ENCODE data around the gene UNC45A. TPM values are rescaled to one million over a fixed set of nuclear protein-coding genes. Genes with fewer than 3 reads are reported as not detected.
A peak's percentile ranks its signal among the peaks of the same experiment; 100 is the strongest.

Gene UNC45A
- polyA plus RNA-seq, 3 donors = 29.3 to 42.6 (median 30.4) TPM

GRCh38 chr15:90892023-90892422, 43.1 kb upstream of the UNC45A start:
- Histone ChIP-seq H3K27me3 (ENCODE audit: control insufficient read depth in 2 of 2, insufficient read depth in 2 of 2, low read length in 2 of 2) (no peaks in the 10 kb centered on the region), H3K27ac (ENCODE audit: low read depth in 1 of 2, low read length in 2 of 2) (no peak overlapping the region), H2AFZ (ENCODE audit: insufficient read depth, low read depth, low read length, poor library complexity, severe bottlenecking) (no peak overlapping the region), H3K9ac (ENCODE audit: insufficient read depth, low read length, poor library complexity, severe bottlenecking) (no peak overlapping the region), H3K36me3 (replicated peaks in 1 of 2; ENCODE audit: control insufficient read depth in 1 of 2, insufficient read depth in 2 of 2, low read length in 2 of 2) (peaks cover 90 to 91% of the 10 kb centered on the region in 2 donors), H3K4me1 (ENCODE audit: control insufficient read depth in 1 of 2, insufficient read depth in 2 of 2, low read length in 2 of 2) (peaks cover 32 to 44% of the 10 kb centered on the region in 2 donors), H3K4me3 (replicated peaks in 1 of 3; ENCODE audit: low read depth in 2 of 3, low read length in 3 of 3) (no peak overlapping the region), H3K79me2 (ENCODE audit: insufficient read depth, low read length) (peaks cover 66% of the 10 kb centered on the region), H3K4me2 (replicated peaks; ENCODE audit: extremely low read depth, low read length, poor library complexity, severe bottlenecking) (no peak overlapping the region), H4K20me1 (ENCODE audit: insufficient read depth, low read length) (peaks cover 99% of the 10 kb centered on the region), H3K9me3 (replicated peaks in 1 of 2; ENCODE audit: control insufficient read depth in 1 of 2, insufficient read depth in 1 of 2, low read length in 2 of 2) (no peaks in the 10 kb centered on the region)
- 95% methylated on average over 8 of the region's 11 CpGs for WGBS (ENCODE audit: insufficient coverage)
- H3K27me3 Mint-ChIP-seq (ENCODE audit: low read depth in 3 of 3) = peaks cover 0 to 1% (median 0%) of the 10 kb centered on the region in 3 donors
- H3K36me3 Mint-ChIP-seq = peaks cover 66 to 92% of the 10 kb centered on the region in 2 donors
- intact Hi-C loops (cut with micrococcal nuclease) = no loop called here
- H3K4me1 Mint-ChIP-seq = peaks cover 34% of the 10 kb centered on the region
- H3K9me3 Mint-ChIP-seq = no peaks in the 10 kb centered on the region
- DNase-seq = no peak
- no peak overlapping the region for H3K4me3 Mint-ChIP-seq
- peak overlapping the region in 5 of 7 donors; percentile 14 to 89 (median 68) for H3K27ac Mint-ChIP-seq
- no peak for TF ChIP-seq CTCF (IDR thresholded peaks at IDR 0.05)

- Mint-ChIP-seq H3K27ac (peak overlapping the region in 5 of 7 donors; percentile 46 to 89 (median 69)), H3K4me1 (peaks cover 34% of the 10 kb centered on the region), H3K4me3 (no peak overlapping the region), H3K27me3 (ENCODE audit: low read depth in 3 of 3) (peaks cover 0 to 2% (median 0%) of the 10 kb centered on the region in 3 donors), H3K36me3 (peaks cover 62 to 88% of the 10 kb centered on the region in 2 donors), H3K9me3 (no peaks in the 10 kb centered on the region)
- Histone ChIP-seq H3K4me1 (ENCODE audit: control insufficient read depth in 1 of 2, insufficient read depth in 2 of 2, low read length in 2 of 2) (peaks cover 33 to 44% of the 10 kb centered on the region in 2 donors), H3K79me2 (ENCODE audit: insufficient read depth, low read length) (peaks cover 60% of the 10 kb centered on the region), H3K4me2 (replicated peaks; ENCODE audit: extremely low read depth, low read length, poor library complexity, severe bottlenecking) (no peak overlapping the region), H4K20me1 (ENCODE audit: insufficient read depth, low read length) (peaks cover 96% of the 10 kb centered on the region), H3K9me3 (replicated peaks in 1 of 2; ENCODE audit: control insufficient read depth in 1 of 2, insufficient read depth in 1 of 2, low read length in 2 of 2) (no peaks in the 10 kb centered on the region), H3K4me3 (replicated peaks in 1 of 3; ENCODE audit: low read depth in 2 of 3, low read length in 3 of 3) (no peak overlapping the region), H3K36me3 (replicated peaks in 1 of 2; ENCODE audit: control insufficient read depth in 1 of 2, insufficient read depth in 2 of 2, low read length in 2 of 2) (peaks cover 83 to 85% of the 10 kb centered on the region in 2 donors), H2AFZ (ENCODE audit: insufficient read depth, low read depth, low read length, poor library complexity, severe bottlenecking) (no peak overlapping the region), H3K27ac (ENCODE audit: low read depth in 1 of 2, low read length in 2 of 2) (peak overlapping the region in 1 of 2 donors; percentile 22), H3K9ac (ENCODE audit: insufficient read depth, low read length, poor library complexity, severe bottlenecking) (no peak overlapping the region), H3K27me3 (ENCODE audit: control insufficient read depth in 2 of 2, insufficient read depth in 2 of 2, low read length in 2 of 2) (no peaks in the 10 kb centered on the region)
- TF ChIP-seq CTCF (IDR thresholded peaks at IDR 0.05) = no peak
- WGBS (ENCODE audit: insufficient coverage) = 97% methylated on average over 20 of the region's 29 CpGs
- intact Hi-C loops (cut with micrococcal nuclease) = no loop called here
- DNase-seq = no peak
Observed at GRCh38 chr15:90892498-90893174, 42.4 kb upstream of the UNC45A start.

All from CD14-positive monocyte (primary cell).